AG04450 (cell line): ENCODE results near the gene TRERF1. TPM values are rescaled to one million over a fixed set of nuclear protein-coding genes. Genes with fewer than 3 reads are reported as not detected.

Experiments used
- CTCF ChIA-PET: fragments of 300-600, 350-600 bp; formaldehyde crosslinking; extraction: SDS; loops from one replicate; lab custom pipeline; 2022; ENCODE audit warnings: antibody characterized with exemption, inconsistent platforms; lab: Charles Lee
- POLR2A ChIA-PET: fragments of 350-600 bp; formaldehyde crosslinking; extraction: SDS; loops from one replicate; lab custom pipeline; 2021; ENCODE audit warnings: antibody characterized with exemption, inconsistent platforms; lab: Yijun Ruan, JAX
- DNase-seq: peaks from one replicate; pipeline ENCODE4 v3.0.0-alpha.2; 2011; ENCODE audit warnings: low read depth, low spot score
- H3K27ac ChIP-seq: one replicate; pipeline ENCODE4 v1.5.1; 2012; ENCODE audit warnings: low read depth, low read length, control low read depth
- H3K27me3 ChIP-seq: one replicate; pipeline ENCODE4 v1.6.0; 2012; ENCODE audit warnings: low read length; ENCODE audit not compliant: control insufficient read depth, insufficient read depth
- H3K4me3 ChIP-seq: 2 replicates; pipeline ENCODE4 v1.5.1; 2011; ENCODE audit warnings: mild to moderate bottlenecking, low read depth, low read length, control low read depth
- H3K9me3 ChIP-seq: 2 replicates; pipeline ENCODE4 v1.5.1; 2012; ENCODE audit warnings: low read length; ENCODE audit not compliant: control insufficient read depth, insufficient read depth
- CTCF ChIP-seq: IDR thresholded peaks from 2 replicates; pipeline ENCODE4 v1.5.1; 2011; ENCODE audit warnings: low read depth, low read length, control low read depth, inconsistent platforms
- polyA plus RNA-seq: library from polyadenylated mRNA; depleted of rRNA; stranded (reverse); fragments of >200 nt; gene quantifications from 2 replicates; pipeline ENCODE4 v1.2.3, GENCODE V29; 2011

TRERF1 gene
- polyA plus RNA-seq, 1 experiment, result 7.3 TPM

- ChIA-PET CTCF (interaction anchor here (1.1 kb wide), 1 partner anchor 155 kb away, joined by 4 read pairs; no protein-coding TSS in a partner anchor), POLR2A (no interaction called here)
- DNase-seq, result no peak
- no peak overlapping the region for H3K4me3 ChIP-seq
- H3K9me3 ChIP-seq, result no peaks in the 10 kb centered on the region
- H3K27me3 ChIP-seq, result no peaks in the 10 kb centered on the region
- TF ChIP-seq CTCF, result no peak
- H3K27ac ChIP-seq, result no peak overlapping the region
Observed at GRCh38 chr6:42392833-42393232, 58.9 kb downstream of the TRERF1 start.

GRCh38 chr6:42391441-42391840, 60.3 kb downstream of the TRERF1 start:
- ChIA-PET CTCF (interaction anchor here (2.8 kb wide), 1 partner anchor 156 kb away, joined by 13 read pairs; no protein-coding TSS in a partner anchor), POLR2A (interaction anchor here (0.9 kb wide), 1 partner anchor 61 kb away, joined by 5 read pairs; the partner anchor contains the start of gene TRERF1)
- no peak for DNase-seq
- no peak overlapping the region for H3K4me3 ChIP-seq
- H3K27me3 ChIP-seq, result no peaks in the 10 kb centered on the region
- no peaks in the 10 kb centered on the region for H3K9me3 ChIP-seq
- TF ChIP-seq CTCF, result no peak
- H3K27ac ChIP-seq, result no peak overlapping the region

DNA sequence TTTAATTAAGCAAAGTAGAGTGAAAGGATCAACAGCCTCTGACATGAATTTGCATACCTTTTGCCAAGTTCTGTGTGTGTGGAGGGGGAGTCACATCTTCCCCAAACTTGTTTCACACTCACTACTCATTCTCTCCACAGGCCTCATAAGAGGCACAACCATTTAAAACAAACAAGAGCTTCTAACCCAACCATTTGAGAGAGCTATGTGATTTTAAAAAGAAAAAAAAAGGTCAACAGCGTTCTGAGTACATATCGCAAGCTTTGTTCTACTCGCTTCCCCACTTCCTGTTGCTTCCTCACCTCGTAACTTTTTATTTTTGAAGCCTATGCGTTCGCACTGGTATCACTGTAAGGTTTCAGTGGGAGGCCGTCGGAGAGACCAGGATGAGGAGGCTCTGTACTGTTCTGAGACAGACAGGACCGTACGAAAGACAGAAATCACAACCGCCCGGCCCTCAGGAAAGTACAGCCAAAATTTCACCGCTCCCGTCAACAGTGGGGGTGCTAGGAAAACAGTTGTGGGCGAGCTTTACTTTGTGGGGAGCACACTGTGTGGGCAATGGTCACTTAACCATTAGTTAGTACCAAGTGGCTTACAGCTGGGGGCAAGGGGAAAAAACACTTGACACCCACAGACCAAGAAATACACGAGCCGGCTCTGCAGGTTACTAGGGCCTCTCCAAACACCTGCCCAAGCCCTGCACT, 61.3 kb downstream of the TRERF1 start:
- POLR2A ChIA-PET, result no interaction called here
- CTCF ChIA-PET, result interaction anchor here (0.6 to 2.8 kb wide), 2 partner anchors 100 to 157 kb away, joined by 4 to 13 read pairs; no protein-coding TSS in a partner anchor
- TF ChIP-seq CTCF, result no peak
- no peak overlapping the region for H3K27ac ChIP-seq
- no peaks in the 10 kb centered on the region for H3K27me3 ChIP-seq
- no peak for DNase-seq
- no peaks in the 10 kb centered on the region for H3K9me3 ChIP-seq
- H3K4me3 ChIP-seq, result no peak overlapping the region

- no peak for DNase-seq
- no peaks in the 10 kb centered on the region for H3K27me3 ChIP-seq
- H3K4me3 ChIP-seq, result no peak overlapping the region
- no peak overlapping the region for H3K27ac ChIP-seq
- ChIA-PET CTCF (interaction anchor here (0.6 to 2.8 kb wide), 3 partner anchors 99 to 158 kb away, joined by 3 to 13 read pairs (median 4); no protein-coding TSS in a partner anchor), POLR2A (no interaction called here)
- no peak for TF ChIP-seq CTCF
- no peaks in the 10 kb centered on the region for H3K9me3 ChIP-seq
Observed at GRCh38 chr6:42389736-42390135, 62.0 kb downstream of the TRERF1 start.

GRCh38 chr6:42388046-42388445, 63.7 kb downstream of the TRERF1 start:
- no peak overlapping the region for H3K4me3 ChIP-seq
- ChIA-PET CTCF (no interaction called here), POLR2A (interaction anchor here (0.7 kb wide), 1 partner anchor 164 kb away, joined by 4 read pairs; no protein-coding TSS in a partner anchor)
- no peaks in the 10 kb centered on the region for H3K27me3 ChIP-seq
- no peak for TF ChIP-seq CTCF
- no peaks in the 10 kb centered on the region for H3K9me3 ChIP-seq
- H3K27ac ChIP-seq, result no peak overlapping the region
- DNase-seq, result no peak
